ENCODE data around the gene CCDC15. TPM values are rescaled to one million over a fixed set of nuclear protein-coding genes. Genes with fewer than 3 reads are reported as not detected.
A peak's percentile ranks its signal among the peaks of the same experiment; 100 is the strongest.

The CCDC15 gene
- total RNA-seq, 1 donor from 2014 or later, result 1.2 TPM

GRCh38 chr11:125075242-125075625 is 121.2 kb downstream of the CCDC15 start:
- peaks cover 13% of the 10 kb centered on the region for H3K4me1 Mint-ChIP-seq (ENCODE audit: low read depth)

GRCh38 chr11:125075900-125076317 is 121.9 kb downstream of the CCDC15 start:
- peaks cover 7% of the 10 kb centered on the region for H3K4me1 Mint-ChIP-seq (ENCODE audit: low read depth)
- peak; percentile 50 for DNase-seq (ENCODE audit: low spot score)
- no peak overlapping the region for H3K27ac Mint-ChIP-seq (ENCODE audit: unreplicated experiment)
- H3K4me3 Mint-ChIP-seq (ENCODE audit: unreplicated experiment), result no peak overlapping the region
- no peak for TF ChIP-seq CTCF (IDR thresholded peaks at IDR 0.05)
- H3K36me3 Mint-ChIP-seq (ENCODE audit: low read depth), result no peaks in the 10 kb centered on the region
- H3K27me3 Mint-ChIP-seq (ENCODE audit: low read depth), result peaks cover 2% of the 10 kb centered on the region
- H3K9me3 Mint-ChIP-seq (ENCODE audit: low read depth), result no peaks in the 10 kb centered on the region

More at GRCh38 chr11:125075242-125075625, 121.2 kb downstream of the CCDC15 start:
- Mint-ChIP-seq H3K4me3 (ENCODE audit: unreplicated experiment) (no peak overlapping the region), H3K27me3 (ENCODE audit: low read depth) (peaks cover 2% of the 10 kb centered on the region), H3K9me3 (ENCODE audit: low read depth) (no peaks in the 10 kb centered on the region), H3K27ac (ENCODE audit: unreplicated experiment) (no peak overlapping the region), H3K36me3 (ENCODE audit: low read depth) (no peaks in the 10 kb centered on the region)
- no peak for TF ChIP-seq CTCF (IDR thresholded peaks at IDR 0.05)
- DNase-seq (ENCODE audit: low spot score), result no peak

GRCh38 chr11:125076378-125076945 is 122.5 kb downstream of the CCDC15 start:
- no peak for DNase-seq (ENCODE audit: low spot score)
- TF ChIP-seq CTCF (IDR thresholded peaks at IDR 0.05), result no peak
- no peaks in the 10 kb centered on the region for H3K36me3 Mint-ChIP-seq (ENCODE audit: low read depth)
- H3K27me3 Mint-ChIP-seq (ENCODE audit: low read depth), result peaks cover 2% of the 10 kb centered on the region
- H3K4me1 Mint-ChIP-seq (ENCODE audit: low read depth), result peaks cover 2% of the 10 kb centered on the region
- no peak overlapping the region for H3K4me3 Mint-ChIP-seq (ENCODE audit: unreplicated experiment)
- no peak overlapping the region for H3K27ac Mint-ChIP-seq (ENCODE audit: unreplicated experiment)
- H3K9me3 Mint-ChIP-seq (ENCODE audit: low read depth), result no peaks in the 10 kb centered on the region

GRCh38 chr11:125078016-125078415 is 124.0 kb downstream of the CCDC15 start:
- TF ChIP-seq CTCF (IDR thresholded peaks at IDR 0.05), result no peak
- DNase-seq (ENCODE audit: low spot score), result no peak
- peaks cover 5% of the 10 kb centered on the region for H3K4me1 Mint-ChIP-seq (ENCODE audit: low read depth)
- H3K27ac Mint-ChIP-seq (ENCODE audit: unreplicated experiment), result no peak overlapping the region
- H3K27me3 Mint-ChIP-seq (ENCODE audit: low read depth), result peaks cover 2% of the 10 kb centered on the region
- no peaks in the 10 kb centered on the region for H3K36me3 Mint-ChIP-seq (ENCODE audit: low read depth)
- no peaks in the 10 kb centered on the region for H3K9me3 Mint-ChIP-seq (ENCODE audit: low read depth)
- H3K4me3 Mint-ChIP-seq (ENCODE audit: unreplicated experiment), result no peak overlapping the region

GRCh38 chr11:125078516-125079140 is 124.6 kb downstream of the CCDC15 start:
- H3K27ac Mint-ChIP-seq (ENCODE audit: unreplicated experiment), result no peak overlapping the region

More at GRCh38 chr11:125078516-125079140, 124.6 kb downstream of the CCDC15 start:
- H3K4me3 Mint-ChIP-seq (ENCODE audit: unreplicated experiment), result no peak overlapping the region
- no peaks in the 10 kb centered on the region for H3K9me3 Mint-ChIP-seq (ENCODE audit: low read depth)
- no peaks in the 10 kb centered on the region for H3K36me3 Mint-ChIP-seq (ENCODE audit: low read depth)
- TF ChIP-seq CTCF (IDR thresholded peaks at IDR 0.05), result no peak
- peaks cover 10% of the 10 kb centered on the region for H3K4me1 Mint-ChIP-seq (ENCODE audit: low read depth)
- no peak for DNase-seq (ENCODE audit: low spot score)
- peaks cover 2% of the 10 kb centered on the region for H3K27me3 Mint-ChIP-seq (ENCODE audit: low read depth)

Data from chondrocyte (in vitro differentiated cells).